Activated CD8-positive, alpha-beta memory T cell treated with anti-CD3 and anti-CD28 coated beads for 4 hours (primary cell): Measurements from ENCODE around the gene MRPL46.
"Not testable (repeated sequence)": the region's sequence is repeated elsewhere in the genome, so short reads cannot be mapped to it uniquely, and the experiment has no call there.

Experiments used
- DNase-seq, 2 donors: peaks; one replicate each; pipeline ENCODE4 v3.0.0-alpha.2; 2020; ENCODE audit warnings: low read depth in 2 of 2

Gene MRPL46

DNA sequence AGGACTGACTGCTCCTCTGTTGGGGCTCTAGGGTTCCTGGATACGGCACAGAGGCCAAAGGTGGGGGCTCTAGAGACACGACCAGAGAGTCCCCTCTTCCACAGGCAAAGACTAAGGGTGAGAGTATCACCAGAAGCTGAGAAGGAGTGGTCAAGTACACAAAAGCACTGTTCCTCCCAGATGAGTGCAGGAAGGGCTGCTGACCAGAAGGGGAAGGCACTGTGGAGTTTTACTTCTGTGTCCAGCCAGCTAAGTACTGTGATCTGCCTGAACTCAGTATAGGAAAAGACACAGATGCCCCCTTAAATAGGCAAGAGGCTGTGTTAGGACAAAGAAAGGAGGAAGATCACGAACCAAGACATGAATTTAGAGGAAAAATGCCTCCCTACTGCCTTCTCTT lies 12.0 kb upstream of the MRPL46 start:
- DNase-seq, result no peak

DNA sequence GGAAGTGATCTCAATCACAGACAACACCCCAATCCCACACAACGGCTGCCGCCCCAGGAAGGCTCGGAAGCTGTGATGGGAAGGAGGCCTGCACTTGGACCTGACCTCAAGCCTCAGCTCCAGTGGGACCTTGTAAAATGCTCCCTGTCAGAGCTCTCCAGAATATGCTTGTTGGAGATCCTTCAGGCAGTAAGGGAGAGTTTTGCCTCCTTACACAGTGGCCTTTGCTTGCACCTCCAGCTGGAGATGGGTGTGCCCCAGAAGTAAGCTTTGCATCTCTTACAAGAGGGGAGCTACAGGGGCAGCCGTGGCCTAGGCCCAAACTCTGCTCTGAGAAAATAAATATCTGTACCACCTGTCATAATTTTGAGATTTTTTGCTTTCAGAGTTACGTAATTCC lies 10.7 kb upstream of the MRPL46 start:
- no peak for DNase-seq

DNA sequence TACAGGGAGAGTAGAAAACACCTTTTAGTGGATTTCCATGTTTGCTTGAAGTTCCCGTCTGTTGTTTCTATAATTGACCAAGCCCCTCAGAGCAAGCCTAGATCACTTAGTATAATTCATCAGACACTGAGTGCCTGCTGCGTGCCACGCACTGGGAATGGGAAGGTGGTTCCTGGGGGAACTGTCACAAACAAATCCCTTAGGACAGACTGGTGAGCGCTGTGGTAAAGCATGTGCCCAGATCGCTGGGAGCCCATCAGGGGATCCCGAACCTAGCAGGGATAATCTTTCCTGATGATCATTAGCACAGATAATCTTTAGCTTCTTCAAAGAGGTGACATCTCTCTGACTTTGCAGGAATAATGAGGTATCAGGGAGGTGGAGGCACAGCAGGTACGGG lies 9.9 kb upstream of the MRPL46 start:
- no peak for DNase-seq

- no peak for DNase-seq
Observed at GRCh38 chr15:88476635-88477060, 9.5 kb upstream of the MRPL46 start.

GRCh38 chr15:88473661-88474293 lies 6.6 kb upstream of the MRPL46 start:
- DNase-seq, result not testable (repeated sequence)

GRCh38 chr15:88472225-88472624 lies 5.0 kb upstream of the MRPL46 start:
- no peak for DNase-seq

DNA sequence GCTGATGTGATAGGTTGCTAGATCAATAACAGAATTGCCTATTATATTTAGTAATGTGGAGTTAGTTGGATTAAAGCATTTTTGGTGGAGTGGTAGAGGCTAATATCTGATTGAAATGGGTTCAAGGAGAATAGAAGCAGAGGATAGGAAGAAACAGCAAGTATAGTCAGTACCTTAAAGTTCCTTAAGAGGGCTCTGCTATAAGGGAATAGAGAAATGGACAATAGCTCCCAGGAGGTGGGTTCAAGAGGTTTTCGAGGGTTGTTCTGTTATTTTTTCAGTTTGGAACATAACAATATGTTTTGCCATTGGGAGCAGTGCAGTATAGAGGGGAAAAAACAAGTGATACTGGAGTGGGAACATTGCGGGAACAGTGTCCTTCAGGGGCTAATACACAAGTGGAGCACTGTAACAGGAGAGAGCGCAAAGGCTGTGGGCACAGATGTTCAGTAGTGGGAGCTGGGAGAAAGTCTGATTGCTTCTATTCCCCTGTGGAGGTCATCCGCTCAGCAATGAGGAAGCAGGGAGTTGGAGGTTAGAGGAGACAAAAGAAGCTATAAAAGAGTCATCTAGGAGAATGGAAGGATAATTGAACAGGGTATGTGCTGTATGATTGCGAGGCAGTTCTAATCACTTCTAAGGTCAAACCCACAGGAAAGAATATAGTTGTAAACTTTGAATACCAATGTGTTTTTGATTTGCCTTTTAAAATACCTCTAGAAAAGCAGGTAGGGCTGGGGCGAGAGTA lies 3.6 kb upstream of the MRPL46 start:
- DNase-seq, result no peak

DNA sequence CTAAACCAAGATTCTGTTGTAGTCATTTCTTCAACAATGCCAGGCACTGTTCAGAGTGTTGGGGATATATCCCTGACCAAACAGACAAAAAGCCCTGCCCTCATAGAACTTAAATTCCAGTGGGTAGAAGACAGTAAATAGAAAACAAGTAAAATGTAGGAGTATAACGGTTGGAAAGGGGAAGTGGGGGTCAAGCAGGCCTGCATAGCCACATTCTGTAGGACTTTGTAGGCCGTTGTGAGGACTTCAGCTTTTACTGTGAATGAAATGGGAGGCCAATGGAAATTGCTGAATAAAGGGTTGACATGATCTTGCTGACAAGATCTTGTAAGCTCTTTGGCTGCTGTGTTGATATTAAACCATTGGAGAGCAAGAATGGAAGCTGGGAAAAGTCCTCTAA lies 2.1 kb upstream of the MRPL46 start:
- DNase-seq, result no peak

- not testable (repeated sequence) for DNase-seq
Observed at GRCh38 chr15:88468721-88469120, 1.5 kb upstream of the MRPL46 start.

DNA sequence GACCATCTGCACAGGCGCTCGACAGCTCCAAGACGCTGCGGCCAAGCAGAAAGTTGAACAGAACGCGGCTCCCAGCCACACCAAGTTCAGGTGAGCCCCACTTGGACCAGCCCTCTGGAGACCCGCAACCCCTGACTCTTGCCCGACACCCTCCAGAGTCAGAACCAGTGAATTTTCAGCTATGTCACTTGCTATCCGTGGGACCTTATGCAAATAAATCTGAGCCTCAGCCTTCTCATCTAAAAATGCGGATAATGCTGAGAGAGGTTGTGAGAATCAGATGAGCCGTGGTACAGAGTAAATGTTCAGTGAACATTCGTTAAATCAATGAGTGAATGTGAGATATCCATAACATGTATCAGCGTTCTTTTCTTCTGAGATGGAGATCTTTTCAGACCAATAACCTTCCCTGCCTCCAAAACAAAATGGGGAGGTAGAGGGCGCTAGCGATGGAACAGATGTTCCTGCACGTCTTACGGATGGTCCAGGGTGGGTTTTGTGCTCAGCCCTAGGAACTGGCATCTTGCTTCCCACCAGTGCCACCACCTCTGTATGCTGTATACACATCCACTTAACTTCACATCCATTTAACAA lies 844 bp upstream of the MRPL46 start:
- DNase-seq, result no peak

DNA sequence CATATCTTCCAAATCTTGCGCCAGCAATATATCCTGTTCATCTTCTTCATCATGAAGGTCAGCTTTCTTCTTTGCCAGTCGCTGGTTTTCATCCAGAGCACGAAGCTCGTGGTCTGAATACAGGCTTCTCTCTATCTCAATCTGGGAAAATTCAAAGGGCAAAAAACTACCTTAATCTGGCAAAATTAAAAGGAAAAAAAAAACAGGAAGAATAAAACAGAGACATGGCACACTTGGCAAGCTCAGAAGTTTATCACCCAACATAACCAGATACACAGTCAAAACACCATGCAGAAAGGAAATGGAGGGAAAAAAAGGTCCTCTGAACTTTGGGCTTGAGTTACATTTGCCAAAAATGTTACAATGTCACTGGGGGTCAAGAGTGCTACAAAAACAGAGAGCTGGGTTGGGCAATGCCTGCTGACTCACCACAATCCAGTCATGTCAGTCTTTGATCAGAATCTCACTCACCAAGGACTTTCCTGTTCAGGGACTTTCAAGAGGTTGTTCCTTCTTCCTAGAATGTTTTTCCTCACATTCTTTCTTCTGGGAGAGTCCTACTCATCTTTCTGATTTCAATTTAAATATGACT lies 1.5 kb downstream of the MRPL46 start:
- no peak for DNase-seq

DNA sequence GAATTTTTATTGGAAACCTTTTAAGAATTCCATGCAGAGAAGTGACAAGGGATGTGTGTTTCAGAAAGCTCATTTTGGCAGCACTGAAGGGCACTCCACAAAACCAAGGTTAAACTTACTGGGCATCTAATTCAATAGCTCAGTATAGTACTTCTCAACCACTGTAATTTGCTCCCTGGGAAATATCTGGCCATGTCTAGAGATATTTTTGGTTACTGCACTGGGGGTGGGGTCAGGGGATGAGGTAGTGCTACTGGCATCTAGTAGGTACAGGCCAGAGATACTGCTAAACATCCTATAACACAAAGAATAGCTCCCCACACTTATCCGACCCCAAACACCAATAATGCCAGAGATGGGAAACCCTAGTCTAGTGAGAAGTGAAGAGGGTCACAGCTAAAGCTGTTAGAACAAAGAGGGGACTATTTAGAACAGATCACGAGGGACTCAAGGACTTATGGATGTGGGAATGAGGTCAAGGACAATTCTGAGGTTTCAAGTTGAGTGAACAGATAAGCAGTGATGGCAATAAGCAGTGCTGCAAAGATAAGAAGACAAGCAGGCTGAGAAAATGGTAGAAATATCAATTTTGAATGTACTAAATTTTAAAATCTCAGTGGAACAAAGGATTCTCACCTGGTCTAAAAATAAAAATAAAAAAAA lies 3.2 kb downstream of the MRPL46 start:
- no peak for DNase-seq

- DNase-seq, result no peak
Observed at GRCh38 chr15:88456733-88457132, 10.5 kb downstream of the MRPL46 start.

DNA sequence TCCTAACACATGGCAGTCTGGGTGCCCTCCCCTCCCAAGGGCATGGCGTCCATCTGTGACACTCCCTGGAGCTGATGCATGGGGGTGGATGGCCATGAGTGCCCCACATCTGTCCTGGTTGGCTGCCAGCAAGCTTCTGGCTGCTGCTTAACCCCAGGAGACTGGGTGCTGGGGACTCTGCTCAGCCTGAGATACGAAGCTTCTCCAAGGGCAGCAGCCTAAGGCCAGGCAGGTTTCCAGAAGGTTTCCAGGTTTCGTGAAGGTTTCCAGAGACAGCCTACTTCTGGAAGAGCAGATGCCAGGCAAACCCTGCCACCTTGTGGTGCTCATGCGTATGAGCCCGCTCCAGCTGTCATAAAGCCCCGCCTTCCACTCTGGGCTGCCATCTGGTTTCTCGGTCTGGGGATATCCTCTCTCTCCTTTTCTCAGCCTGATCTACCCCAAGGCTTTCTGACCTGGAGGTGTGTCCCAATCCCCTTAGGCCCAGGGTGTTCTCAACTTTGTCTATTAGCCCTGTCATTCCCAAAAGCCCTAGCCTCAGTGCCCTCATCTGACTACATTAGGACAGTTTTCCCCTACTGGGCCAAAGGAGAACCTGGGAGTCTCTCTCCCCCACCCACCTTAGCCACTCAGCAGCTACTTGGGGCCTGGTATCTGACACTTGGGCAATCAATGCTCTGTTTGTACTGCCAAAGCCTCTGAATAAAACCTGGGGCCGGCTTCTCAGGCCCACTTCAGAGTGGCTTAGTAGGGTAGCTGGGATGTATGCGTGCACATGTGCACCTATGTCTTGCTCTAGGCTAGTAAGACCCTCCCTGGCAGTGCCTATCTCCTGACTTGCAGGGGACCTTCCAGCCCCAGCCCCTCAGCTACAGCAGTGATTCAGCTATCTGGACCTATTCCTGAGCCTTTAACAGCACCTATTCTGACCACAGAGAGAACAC lies 12.0 kb downstream of the MRPL46 start:
- DNase-seq, result no peak

- no peak for DNase-seq
Observed at GRCh38 chr15:88454236-88454635, 13.0 kb downstream of the MRPL46 start.

DNA sequence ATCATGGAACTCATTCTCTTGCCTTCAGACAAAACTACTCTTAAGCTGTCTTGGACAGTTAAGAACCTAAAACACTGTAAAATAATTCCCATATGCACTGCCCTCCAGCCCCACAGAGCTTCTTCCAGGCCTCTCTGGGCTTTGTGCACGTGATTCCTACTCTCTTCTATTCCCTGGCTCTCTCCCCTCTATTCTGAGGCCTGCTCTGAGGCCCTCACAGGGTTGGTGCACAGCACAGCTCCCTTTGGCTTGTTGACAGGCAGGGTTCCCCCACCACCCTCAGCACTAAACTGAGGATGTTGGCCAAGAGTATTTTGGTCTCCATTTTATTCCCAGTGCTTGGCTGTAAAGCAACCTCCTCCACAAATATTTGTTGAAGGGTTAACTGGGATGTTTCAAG lies 13.5 kb downstream of the MRPL46 start:
- no peak for DNase-seq

GRCh38 chr15:88450125-88450798 lies 16.9 kb downstream of the MRPL46 start:
- no peak for DNase-seq

- DNase-seq, result no peak
Observed at GRCh38 chr15:88449581-88449980, 17.6 kb downstream of the MRPL46 start.

GRCh38 chr15:88448991-88449461 lies 18.2 kb downstream of the MRPL46 start:
- DNase-seq, result no peak

DNA sequence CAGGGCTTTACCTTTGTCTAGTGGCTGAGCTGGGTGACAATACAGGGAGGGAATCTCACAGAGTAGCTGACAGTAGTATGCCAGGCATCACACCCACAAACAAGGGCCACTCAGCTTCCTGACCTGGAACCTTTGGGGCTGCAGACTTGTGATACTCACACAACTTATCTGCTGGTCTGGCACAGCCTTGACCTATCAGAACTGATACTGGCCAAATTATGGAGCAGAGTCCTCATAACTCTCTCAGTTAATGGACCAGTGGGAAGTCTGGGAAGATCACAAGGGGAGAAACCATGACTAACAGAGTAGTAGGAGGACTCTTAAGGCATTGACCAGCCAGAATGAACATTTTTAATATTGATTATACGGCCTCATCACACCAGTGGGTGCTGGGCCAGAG lies 19.4 kb downstream of the MRPL46 start:
- no peak for DNase-seq
